ENCODE measurements around the gene MMP14. TPM values are rescaled to one million over a fixed set of nuclear protein-coding genes. Genes with fewer than 3 reads are reported as not detected.
A peak's percentile ranks its signal among the peaks of the same experiment; 100 is the strongest.

MMP14 gene
- total and polyA plus RNA-seq, 2 of the 13 experiments (the other 11 are each of a cell fraction or from before 2014, with no cell fraction given): 5.2 to 9.8 TPM

DNA sequence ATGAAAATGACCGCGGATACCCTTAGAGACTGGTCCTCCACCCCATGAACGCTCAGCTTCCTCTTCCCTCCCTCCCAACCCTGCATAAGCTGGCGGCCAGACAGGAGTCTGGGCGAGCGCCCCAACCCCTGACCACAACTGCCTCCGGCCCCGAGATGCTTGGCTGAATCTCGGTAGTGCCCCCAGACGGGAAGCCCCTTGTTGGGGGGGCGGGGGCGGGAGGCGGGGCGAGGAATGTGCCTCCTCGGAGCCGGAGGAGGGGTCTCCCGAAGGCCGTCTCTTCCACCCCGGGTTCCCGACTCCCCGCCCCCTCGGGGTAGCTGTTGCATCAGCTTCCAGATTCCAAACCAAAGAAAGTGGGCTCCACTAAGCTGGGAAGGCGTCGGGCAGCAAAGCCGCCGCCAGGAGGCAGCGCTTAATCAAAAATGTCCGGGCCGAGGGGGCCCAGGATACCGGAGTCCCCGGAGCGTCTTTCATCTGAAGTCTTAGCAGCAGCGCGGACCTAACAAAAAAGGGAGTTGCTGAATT is 13.8 kb upstream of the MMP14 start (continued):
- TF ChIP-seq, protein P1, sequence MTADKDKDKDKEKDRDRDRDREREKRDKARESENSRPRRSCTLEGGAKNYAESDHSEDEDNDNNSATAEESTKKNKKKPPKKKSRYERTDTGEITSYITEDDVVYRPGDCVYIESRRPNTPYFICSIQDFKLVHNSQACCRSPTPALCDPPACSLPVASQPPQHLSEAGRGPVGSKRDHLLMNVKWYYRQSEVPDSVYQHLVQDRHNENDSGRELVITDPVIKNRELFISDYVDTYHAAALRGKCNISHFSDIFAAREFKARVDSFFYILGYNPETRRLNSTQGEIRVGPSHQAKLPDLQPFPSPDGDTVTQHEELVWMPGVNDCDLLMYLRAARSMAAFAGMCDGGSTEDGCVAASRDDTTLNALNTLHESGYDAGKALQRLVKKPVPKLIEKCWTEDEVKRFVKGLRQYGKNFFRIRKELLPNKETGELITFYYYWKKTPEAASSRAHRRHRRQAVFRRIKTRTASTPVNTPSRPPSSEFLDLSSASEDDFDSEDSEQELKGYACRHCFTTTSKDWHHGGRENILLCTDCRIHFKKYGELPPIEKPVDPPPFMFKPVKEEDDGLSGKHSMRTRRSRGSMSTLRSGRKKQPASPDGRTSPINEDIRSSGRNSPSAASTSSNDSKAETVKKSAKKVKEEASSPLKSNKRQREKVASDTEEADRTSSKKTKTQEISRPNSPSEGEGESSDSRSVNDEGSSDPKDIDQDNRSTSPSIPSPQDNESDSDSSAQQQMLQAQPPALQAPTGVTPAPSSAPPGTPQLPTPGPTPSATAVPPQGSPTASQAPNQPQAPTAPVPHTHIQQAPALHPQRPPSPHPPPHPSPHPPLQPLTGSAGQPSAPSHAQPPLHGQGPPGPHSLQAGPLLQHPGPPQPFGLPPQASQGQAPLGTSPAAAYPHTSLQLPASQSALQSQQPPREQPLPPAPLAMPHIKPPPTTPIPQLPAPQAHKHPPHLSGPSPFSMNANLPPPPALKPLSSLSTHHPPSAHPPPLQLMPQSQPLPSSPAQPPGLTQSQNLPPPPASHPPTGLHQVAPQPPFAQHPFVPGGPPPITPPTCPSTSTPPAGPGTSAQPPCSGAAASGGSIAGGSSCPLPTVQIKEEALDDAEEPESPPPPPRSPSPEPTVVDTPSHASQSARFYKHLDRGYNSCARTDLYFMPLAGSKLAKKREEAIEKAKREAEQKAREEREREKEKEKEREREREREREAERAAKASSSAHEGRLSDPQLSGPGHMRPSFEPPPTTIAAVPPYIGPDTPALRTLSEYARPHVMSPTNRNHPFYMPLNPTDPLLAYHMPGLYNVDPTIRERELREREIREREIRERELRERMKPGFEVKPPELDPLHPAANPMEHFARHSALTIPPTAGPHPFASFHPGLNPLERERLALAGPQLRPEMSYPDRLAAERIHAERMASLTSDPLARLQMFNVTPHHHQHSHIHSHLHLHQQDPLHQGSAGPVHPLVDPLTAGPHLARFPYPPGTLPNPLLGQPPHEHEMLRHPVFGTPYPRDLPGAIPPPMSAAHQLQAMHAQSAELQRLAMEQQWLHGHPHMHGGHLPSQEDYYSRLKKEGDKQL (CRISPR knock-in tag; IDR thresholded peaks at IDR 0.05; ENCODE audit: low read depth): no peak
- TF ChIP-seq ZNF713 (CRISPR knock-in tag; IDR thresholded peaks at IDR 0.05): no peak; the same call in 1 of the 2 replicates
- TF ChIP-seq ZBTB38 (CRISPR knock-in tag; IDR thresholded peaks at IDR 0.05): no peak
- TF ChIP-seq, protein P2, sequence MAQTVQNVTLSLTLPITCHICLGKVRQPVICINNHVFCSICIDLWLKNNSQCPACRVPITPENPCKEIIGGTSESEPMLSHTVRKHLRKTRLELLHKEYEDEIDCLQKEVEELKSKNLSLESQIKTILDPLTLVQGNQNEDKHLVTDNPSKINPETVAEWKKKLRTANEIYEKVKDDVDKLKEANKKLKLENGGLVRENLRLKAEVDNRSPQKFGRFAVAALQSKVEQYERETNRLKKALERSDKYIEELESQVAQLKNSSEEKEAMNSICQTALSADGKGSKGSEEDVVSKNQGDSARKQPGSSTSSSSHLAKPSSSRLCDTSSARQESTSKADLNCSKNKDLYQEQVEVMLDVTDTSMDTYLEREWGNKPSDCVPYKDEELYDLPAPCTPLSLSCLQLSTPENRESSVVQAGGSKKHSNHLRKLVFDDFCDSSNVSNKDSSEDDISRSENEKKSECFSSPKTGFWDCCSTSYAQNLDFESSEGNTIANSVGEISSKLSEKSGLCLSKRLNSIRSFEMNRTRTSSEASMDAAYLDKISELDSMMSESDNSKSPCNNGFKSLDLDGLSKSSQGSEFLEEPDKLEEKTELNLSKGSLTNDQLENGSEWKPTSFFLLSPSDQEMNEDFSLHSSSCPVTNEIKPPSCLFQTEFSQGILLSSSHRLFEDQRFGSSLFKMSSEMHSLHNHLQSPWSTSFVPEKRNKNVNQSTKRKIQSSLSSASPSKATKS (CRISPR knock-in tag; IDR thresholded peaks at IDR 0.05): no peak
- TF ChIP-seq HMGA1 (CRISPR knock-in tag; conservative IDR thresholded peaks at IDR 0.05): no peak
- TF ChIP-seq SYNCRIP (IDR thresholded peaks at IDR 0.05; ENCODE audit: insufficient read depth, low read depth, low read length): no peak
- TF ChIP-seq SOX13 (IDR thresholded peaks at IDR 0.05): no peak
- TF ChIP-seq SOX13 (CRISPR knock-in tag; conservative IDR thresholded peaks at IDR 0.05 in 1 of 2, IDR thresholded peaks at IDR 0.05 in 1 of 2): peak in 1 of 2 experiments; percentile 47; a peak in 1 of 4 replicates
- TF ChIP-seq ZNF143 (CRISPR knock-in tag; IDR thresholded peaks at IDR 0.05): no peak
- TF ChIP-seq ZSCAN12 (CRISPR knock-in tag; IDR thresholded peaks at IDR 0.05): no peak
- no peak for TF ChIP-seq CHD2 (IDR thresholded peaks at IDR 0.05; ENCODE audit: low read depth, low read length)
- TF ChIP-seq, protein P3, sequence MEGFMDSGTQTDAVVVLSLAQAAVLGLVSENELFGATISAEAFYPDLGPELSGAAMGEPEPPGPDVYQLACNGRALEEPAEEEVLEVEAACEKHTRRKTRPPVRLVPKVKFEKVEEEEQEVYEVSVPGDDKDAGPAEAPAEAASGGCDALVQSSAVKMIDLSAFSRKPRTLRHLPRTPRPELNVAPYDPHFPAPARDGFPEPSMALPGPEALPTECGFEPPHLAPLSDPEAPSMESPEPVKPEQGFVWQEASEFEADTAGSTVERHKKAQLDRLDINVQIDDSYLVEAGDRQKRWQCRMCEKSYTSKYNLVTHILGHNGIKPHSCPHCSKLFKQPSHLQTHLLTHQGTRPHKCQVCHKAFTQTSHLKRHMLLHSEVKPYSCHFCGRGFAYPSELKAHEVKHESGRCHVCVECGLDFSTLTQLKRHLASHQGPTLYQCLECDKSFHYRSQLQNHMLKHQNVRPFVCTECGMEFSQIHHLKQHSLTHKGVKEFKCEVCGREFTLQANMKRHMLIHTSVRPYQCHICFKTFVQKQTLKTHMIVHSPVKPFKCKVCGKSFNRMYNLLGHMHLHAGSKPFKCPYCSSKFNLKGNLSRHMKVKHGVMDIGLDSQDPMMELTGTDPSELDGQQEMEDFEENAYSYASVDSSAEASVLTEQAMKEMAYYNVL (CRISPR knock-in tag; IDR thresholded peaks at IDR 0.05; ENCODE audit: borderline replicate concordance): no peak
- no peak for TF ChIP-seq ZNF816 (CRISPR knock-in tag; IDR thresholded peaks at IDR 0.05; ENCODE audit: borderline replicate concordance)
- TF ChIP-seq ZNF33B (CRISPR knock-in tag; IDR thresholded peaks at IDR 0.05): 0 out of 2 replicates have a peak, but pooled peaks have one; percentile 6
- TF ChIP-seq ZNF101 (CRISPR knock-in tag; IDR thresholded peaks at IDR 0.05; ENCODE audit: borderline replicate concordance, low read depth): no peak
- TF ChIP-seq FOXM1 (CRISPR knock-in tag; IDR thresholded peaks at IDR 0.05): 0 out of 2 replicates have a peak, but pooled peaks have one; percentile 15
- TF ChIP-seq IRF2 (CRISPR knock-in tag; IDR thresholded peaks at IDR 0.05): peak; percentile 55; the same call in 1 of the 2 replicates
- no peak for TF ChIP-seq ZNF12 (CRISPR knock-in tag; IDR thresholded peaks at IDR 0.05)
- TF ChIP-seq ZNF572 (CRISPR knock-in tag; IDR thresholded peaks at IDR 0.05): no peak
